GM23248 (cell line): ENCODE results near the gene AFAP1L1.

ENCODE experiments used
- EZH2 ChIP-seq: fragments of 200-600 bp; sonication (generic); IDR thresholded peaks from 2 replicates; pipeline ENCODE4 v1.6.1; 2018; ENCODE audit warnings: antibody characterized with exemption, mild to moderate bottlenecking; ENCODE audit not compliant: insufficient read depth, poor library complexity, severe bottlenecking
- EZH2phosphoT487 ChIP-seq: fragments of 200-600 bp; sonication (generic); IDR thresholded peaks from 2 replicates; pipeline ENCODE4 v1.6.1; 2018; ENCODE audit warnings: antibody characterized with exemption, moderate library complexity, mild to moderate bottlenecking, low read depth; ENCODE audit not compliant: insufficient read depth

- no peak for TF ChIP-seq EZH2
- no peak for TF ChIP-seq EZH2phosphoT487
These were observed 24.8 kb upstream of the AFAP1L1 start for GRCh38 chr5:149246906-149247305.
